ENCODE data around the gene PRADC1.

DNA sequence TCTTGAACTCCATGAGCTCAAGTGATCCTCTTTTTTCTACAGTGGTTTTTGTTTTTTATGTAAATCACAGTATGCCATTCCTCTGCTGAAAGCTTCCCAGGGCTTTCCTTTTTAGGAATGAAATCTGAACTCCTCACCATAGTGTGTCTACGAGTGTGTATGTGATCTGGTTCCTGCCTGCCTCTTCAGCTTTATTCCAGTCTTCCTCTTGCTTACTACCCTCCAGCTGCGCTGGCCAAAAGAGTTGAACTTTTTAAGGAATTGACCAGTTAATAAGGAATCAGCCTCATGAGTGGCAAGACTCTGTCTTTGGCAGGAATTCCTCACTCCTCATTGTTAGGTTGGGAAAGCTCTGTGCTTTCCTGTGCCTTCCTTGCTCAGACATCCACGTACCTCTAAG is 5.1 kb upstream of the PRADC1 start:
- TF ChIP-seq, protein P1, sequence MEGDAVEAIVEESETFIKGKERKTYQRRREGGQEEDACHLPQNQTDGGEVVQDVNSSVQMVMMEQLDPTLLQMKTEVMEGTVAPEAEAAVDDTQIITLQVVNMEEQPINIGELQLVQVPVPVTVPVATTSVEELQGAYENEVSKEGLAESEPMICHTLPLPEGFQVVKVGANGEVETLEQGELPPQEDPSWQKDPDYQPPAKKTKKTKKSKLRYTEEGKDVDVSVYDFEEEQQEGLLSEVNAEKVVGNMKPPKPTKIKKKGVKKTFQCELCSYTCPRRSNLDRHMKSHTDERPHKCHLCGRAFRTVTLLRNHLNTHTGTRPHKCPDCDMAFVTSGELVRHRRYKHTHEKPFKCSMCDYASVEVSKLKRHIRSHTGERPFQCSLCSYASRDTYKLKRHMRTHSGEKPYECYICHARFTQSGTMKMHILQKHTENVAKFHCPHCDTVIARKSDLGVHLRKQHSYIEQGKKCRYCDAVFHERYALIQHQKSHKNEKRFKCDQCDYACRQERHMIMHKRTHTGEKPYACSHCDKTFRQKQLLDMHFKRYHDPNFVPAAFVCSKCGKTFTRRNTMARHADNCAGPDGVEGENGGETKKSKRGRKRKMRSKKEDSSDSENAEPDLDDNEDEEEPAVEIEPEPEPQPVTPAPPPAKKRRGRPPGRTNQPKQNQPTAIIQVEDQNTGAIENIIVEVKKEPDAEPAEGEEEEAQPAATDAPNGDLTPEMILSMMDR (IDR thresholded peaks at IDR 0.05 in 2 of 3, conservative IDR thresholded peaks at IDR 0.05 in 1 of 3; ENCODE audit: borderline replicate concordance in 1 of 3, insufficient read depth in 1 of 3, low read depth in 2 of 3, low read length in 2 of 3) = no peak
- TF ChIP-seq ZNF274 (IDR thresholded peaks at IDR 0.05; ENCODE audit: low read depth, low read length) (no peak), EZH2phosphoT487 (IDR thresholded peaks at IDR 0.05; ENCODE audit: borderline replicate concordance) (no peak), RAD21 (IDR thresholded peaks at IDR 0.05; ENCODE audit: low read depth) (no peak), JUND (IDR thresholded peaks at IDR 0.05) (no peak), POLR2A (IDR thresholded peaks at IDR 0.05; ENCODE audit: borderline replicate concordance, extremely low read depth, insufficient read depth, insufficient read length) (no peak)
- TF ChIP-seq, protein P2, sequence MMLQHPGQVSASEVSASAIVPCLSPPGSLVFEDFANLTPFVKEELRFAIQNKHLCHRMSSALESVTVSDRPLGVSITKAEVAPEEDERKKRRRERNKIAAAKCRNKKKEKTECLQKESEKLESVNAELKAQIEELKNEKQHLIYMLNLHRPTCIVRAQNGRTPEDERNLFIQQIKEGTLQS (IDR thresholded peaks at IDR 0.05) = no peak

All from HCT116 (cell line).